GM23338 (cell line): ENCODE results near the gene RUNX1. TPM values are rescaled to one million over a fixed set of nuclear protein-coding genes. Genes with fewer than 3 reads are reported as not detected.

Experiments
- ATAC-seq: fragments of 200-7000 bp; cut with Tn5 transposase; 3 replicates; pipeline ENCODE4 v1.9.1; 2020
- DNase-seq: peaks from one replicate; pipeline ENCODE4 v3.0.0-alpha.2; 2015; ENCODE audit warnings: low spot score
- H2AFZ ChIP-seq: fragments of 200-600 bp; sonication (generic); 2 replicates; pipeline ENCODE4 v1.8.0; 2016; ENCODE audit warnings: antibody characterized with exemption, mild to moderate bottlenecking, moderate library complexity
- H3F3A ChIP-seq: fragments of 200-600 bp; sonication (generic); replicated peaks from 2 replicates; pipeline ENCODE4 v1.8.0; 2017; ENCODE audit warnings: antibody characterized with exemption, mixed run types, low read depth
- H3K27ac ChIP-seq: fragments of 200-600 bp; sonication (generic); 2 replicates; pipeline ENCODE4 v1.6.1; 2016; ENCODE audit warnings: low read depth
- H3K27me3 ChIP-seq: fragments of 200-600 bp; sonication (generic); 2 replicates; pipeline ENCODE4 v1.8.0; 2016; ENCODE audit warnings: mild to moderate bottlenecking, mixed run types, moderate library complexity; ENCODE audit not compliant: insufficient read depth
- H3K36me3 ChIP-seq: fragments of 200-600 bp; sonication (generic); 2 replicates; pipeline ENCODE4 v1.8.0; 2016; ENCODE audit warnings: mild to moderate bottlenecking; ENCODE audit not compliant: insufficient read depth
- H3K4me1 ChIP-seq: fragments of 200-600 bp; sonication (generic); 2 replicates; pipeline ENCODE4 v1.8.0; 2016; ENCODE audit warnings: mild to moderate bottlenecking, moderate library complexity; ENCODE audit not compliant: insufficient read depth
- H3K4me2 ChIP-seq: fragments of 200-600 bp; sonication (generic); 2 replicates; pipeline ENCODE4 v1.7.1; 2017; ENCODE audit warnings: mixed run types
- H3K4me3 ChIP-seq: fragments of 200-600 bp; sonication (generic); 2 replicates; pipeline ENCODE4 v1.6.1; 2016; ENCODE audit warnings: mixed run types
- H3K79me2 ChIP-seq: fragments of 200-600 bp; sonication (generic); replicated peaks from 2 replicates; pipeline ENCODE4 v1.8.0; 2017; ENCODE audit warnings: mild to moderate bottlenecking; ENCODE audit not compliant: insufficient read depth
- H3K9me2 ChIP-seq: fragments of 200-600 bp; sonication (generic); 2 replicates; pipeline ENCODE4 v1.8.0; 2017; ENCODE audit not compliant: insufficient read depth
- H4K20me1 ChIP-seq: fragments of 200-600 bp; sonication (generic); replicated peaks from 2 replicates; pipeline ENCODE4 v1.8.0; 2017; ENCODE audit warnings: mild to moderate bottlenecking; ENCODE audit not compliant: insufficient read depth
- H3K27ac Mint-ChIP-seq: 2 replicates; pipeline ENCODE4 v1.8.0; 2020; ENCODE audit warnings: inconsistent platforms, mild to moderate bottlenecking, moderate library complexity, mixed read lengths
- H3K27me3 Mint-ChIP-seq: 3 replicates; pipeline ENCODE4 v1.8.0; 2022; ENCODE audit warnings: low read depth, mild to moderate bottlenecking, moderate library complexity, mixed read lengths, inconsistent platforms; ENCODE audit not compliant: insufficient read depth, poor library complexity
- H3K36me3 Mint-ChIP-seq: 3 replicates; pipeline ENCODE4 v1.8.0; 2021; ENCODE audit warnings: low read depth, mild to moderate bottlenecking, inconsistent platforms, moderate library complexity, mixed read lengths
- H3K4me1 Mint-ChIP-seq: 3 replicates; pipeline ENCODE4 v1.8.0; 2020; ENCODE audit warnings: mild to moderate bottlenecking, inconsistent platforms, mixed read lengths
- H3K4me3 Mint-ChIP-seq: 3 replicates; pipeline ENCODE4 v1.8.0; 2021; ENCODE audit warnings: moderate library complexity, mild to moderate bottlenecking, inconsistent platforms, mixed read lengths
- H3K9me3 Mint-ChIP-seq: 3 replicates; pipeline ENCODE4 v1.8.0; 2020; ENCODE audit warnings: moderate library complexity, mild to moderate bottlenecking, inconsistent platforms, mixed read lengths
- CREB1 ChIP-seq: fragments of 250-450 bp; sonication (Bioruptor Pico); IDR thresholded peaks from 2 replicates; pipeline ENCODE4 v1.5.0; 2020; ENCODE audit warnings: low read depth, mild to moderate bottlenecking, moderate library complexity
- EZH2 ChIP-seq: fragments of 200-600 bp; sonication (generic); IDR thresholded peaks from one replicate; pipeline ENCODE4 v1.8.0; 2017; ENCODE audit warnings: antibody characterized with exemption, mild to moderate bottlenecking, low read depth; ENCODE audit not compliant: unreplicated experiment
- EZH2phosphoT487 ChIP-seq: fragments of 200-600 bp; sonication (generic); IDR thresholded peaks from one replicate; pipeline ENCODE4 v1.8.1; 2018; ENCODE audit warnings: antibody characterized with exemption; ENCODE audit not compliant: unreplicated experiment
- JUNB ChIP-seq: IDR thresholded peaks from one replicate; pipeline ENCODE4 v1.6.1; 2016; ENCODE audit warnings: antibody characterized with exemption; ENCODE audit not compliant: unreplicated experiment
- NANOG ChIP-seq: IDR thresholded peaks from 2 replicates; pipeline ENCODE4 v1.6.1; 2016; ENCODE audit warnings: antibody characterized with exemption, borderline replicate concordance
- POLR2AphosphoS5 ChIP-seq: IDR thresholded peaks from 2 replicates; pipeline ENCODE4 v1.6.1; 2016; ENCODE audit warnings: antibody characterized with exemption, low read depth
- STAT1 ChIP-seq: IDR thresholded peaks from one replicate; pipeline ENCODE4 v1.6.1; 2016; ENCODE audit warnings: antibody characterized with exemption; ENCODE audit not compliant: unreplicated experiment
- ZNF114 ChIP-seq: fragments of 250-450 bp; sonication (Bioruptor Pico); IDR thresholded peaks from 2 replicates; pipeline ENCODE4 v1.5.0; 2020; ENCODE audit warnings: mild to moderate bottlenecking, moderate library complexity
- ZNF331 ChIP-seq: fragments of 250-450 bp; sonication (Bioruptor Pico); IDR thresholded peaks from 2 replicates; pipeline ENCODE4 v1.5.0; 2020; ENCODE audit warnings: low read depth, mild to moderate bottlenecking, moderate library complexity
- polyA plus RNA-seq: library from polyadenylated mRNA; unstranded; fragments of >200 nt; fragmentation: Nextera tagmentation; extraction: Ambion mirVana; gene quantifications from 2 replicates; pipeline ENCODE4 v1.2.1, GENCODE V29; 2016
- total RNA-seq: library from RNA; depleted of rRNA; stranded (reverse); fragments of >200 nt; shearing (Covaris generic); gene quantifications from 2 replicates; pipeline ENCODE4 v1.2.3, GENCODE V29; 2014
- TF ChIP-seq, protein P1 (sequence below): IDR thresholded peaks from 2 replicates; pipeline ENCODE4 v1.6.1; 2016; ENCODE audit warnings: antibody characterized with exemption
- TF ChIP-seq, protein P2 (sequence below): fragments of 250-450 bp; sonication (Bioruptor Pico); IDR thresholded peaks from 2 replicates; pipeline ENCODE4 v1.5.0; 2020; ENCODE audit warnings: mild to moderate bottlenecking, moderate library complexity
- TF ChIP-seq, protein P3 (sequence below): IDR thresholded peaks from one replicate; pipeline ENCODE4 v1.6.1; 2018; ENCODE audit warnings: antibody characterized with exemption; ENCODE audit not compliant: unreplicated experiment
- TF ChIP-seq, protein P4 (sequence below), 2 experiments: fragments of 200-600 bp in 1 of 2; sonication (generic) in 1 of 2; conservative IDR thresholded peaks; 2 replicates each; pipeline versions ENCODE4 v1.5.1 to v1.6.1; 2016 to 2017; ENCODE audit warnings: antibody characterized with exemption in 2 of 2, low read depth in 2 of 2, mild to moderate bottlenecking in 2 of 2, moderate library complexity in 1 of 2

The RUNX1 gene
- total and polyA plus RNA-seq, 2 experiments from 2014 or later: 0.29 to 1.1 TPM

DNA sequence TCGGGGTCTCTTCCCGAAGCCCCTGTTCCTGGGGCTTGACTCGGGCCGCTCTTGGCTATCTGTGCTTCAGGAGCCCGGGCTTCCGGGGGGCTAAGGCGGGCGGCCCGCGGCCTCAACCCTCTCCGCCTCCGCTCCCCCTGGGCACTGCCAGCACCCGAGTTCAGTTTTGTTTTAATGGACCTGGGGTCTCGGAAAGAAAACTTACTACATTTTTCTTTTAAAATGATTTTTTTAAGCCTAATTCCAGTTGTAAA is 158.7 kb downstream of the RUNX1 start:
- Histone ChIP-seq H3F3A (peaks cover 13% of the 10 kb centered on the region), H3K4me2 (peak overlapping the region; percentile 80), H2AFZ (peak overlapping the region; percentile 98), H3K27ac (no peak overlapping the region), H3K4me1 (peaks cover 23% of the 10 kb centered on the region), H3K4me3 (peak overlapping the region; percentile 67), H3K79me2 (no peaks in the 10 kb centered on the region), H3K9me2 (no peaks in the 10 kb centered on the region), H3K27me3 (peaks cover 89% of the 10 kb centered on the region), H3K36me3 (no peaks in the 10 kb centered on the region), H4K20me1 (peaks cover under 1% of the 10 kb centered on the region; the same call in 1 of the 2 replicates)
- Mint-ChIP-seq H3K27me3 (peaks cover 58% of the 10 kb centered on the region), H3K36me3 (no peaks in the 10 kb centered on the region; the same call in 2 of the 3 replicates), H3K27ac (no peak overlapping the region), H3K4me3 (peak overlapping the region; percentile 71), H3K4me1 (peaks cover 26% of the 10 kb centered on the region), H3K9me3 (peaks cover 3% of the 10 kb centered on the region; the same call in 1 of the 3 replicates)
- no peak for TF ChIP-seq EZH2phosphoT487
- TF ChIP-seq NANOG: no peak
- TF ChIP-seq, protein P1, sequence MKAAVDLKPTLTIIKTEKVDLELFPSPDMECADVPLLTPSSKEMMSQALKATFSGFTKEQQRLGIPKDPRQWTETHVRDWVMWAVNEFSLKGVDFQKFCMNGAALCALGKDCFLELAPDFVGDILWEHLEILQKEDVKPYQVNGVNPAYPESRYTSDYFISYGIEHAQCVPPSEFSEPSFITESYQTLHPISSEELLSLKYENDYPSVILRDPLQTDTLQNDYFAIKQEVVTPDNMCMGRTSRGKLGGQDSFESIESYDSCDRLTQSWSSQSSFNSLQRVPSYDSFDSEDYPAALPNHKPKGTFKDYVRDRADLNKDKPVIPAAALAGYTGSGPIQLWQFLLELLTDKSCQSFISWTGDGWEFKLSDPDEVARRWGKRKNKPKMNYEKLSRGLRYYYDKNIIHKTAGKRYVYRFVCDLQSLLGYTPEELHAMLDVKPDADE: no peak
- TF ChIP-seq, protein P2, sequence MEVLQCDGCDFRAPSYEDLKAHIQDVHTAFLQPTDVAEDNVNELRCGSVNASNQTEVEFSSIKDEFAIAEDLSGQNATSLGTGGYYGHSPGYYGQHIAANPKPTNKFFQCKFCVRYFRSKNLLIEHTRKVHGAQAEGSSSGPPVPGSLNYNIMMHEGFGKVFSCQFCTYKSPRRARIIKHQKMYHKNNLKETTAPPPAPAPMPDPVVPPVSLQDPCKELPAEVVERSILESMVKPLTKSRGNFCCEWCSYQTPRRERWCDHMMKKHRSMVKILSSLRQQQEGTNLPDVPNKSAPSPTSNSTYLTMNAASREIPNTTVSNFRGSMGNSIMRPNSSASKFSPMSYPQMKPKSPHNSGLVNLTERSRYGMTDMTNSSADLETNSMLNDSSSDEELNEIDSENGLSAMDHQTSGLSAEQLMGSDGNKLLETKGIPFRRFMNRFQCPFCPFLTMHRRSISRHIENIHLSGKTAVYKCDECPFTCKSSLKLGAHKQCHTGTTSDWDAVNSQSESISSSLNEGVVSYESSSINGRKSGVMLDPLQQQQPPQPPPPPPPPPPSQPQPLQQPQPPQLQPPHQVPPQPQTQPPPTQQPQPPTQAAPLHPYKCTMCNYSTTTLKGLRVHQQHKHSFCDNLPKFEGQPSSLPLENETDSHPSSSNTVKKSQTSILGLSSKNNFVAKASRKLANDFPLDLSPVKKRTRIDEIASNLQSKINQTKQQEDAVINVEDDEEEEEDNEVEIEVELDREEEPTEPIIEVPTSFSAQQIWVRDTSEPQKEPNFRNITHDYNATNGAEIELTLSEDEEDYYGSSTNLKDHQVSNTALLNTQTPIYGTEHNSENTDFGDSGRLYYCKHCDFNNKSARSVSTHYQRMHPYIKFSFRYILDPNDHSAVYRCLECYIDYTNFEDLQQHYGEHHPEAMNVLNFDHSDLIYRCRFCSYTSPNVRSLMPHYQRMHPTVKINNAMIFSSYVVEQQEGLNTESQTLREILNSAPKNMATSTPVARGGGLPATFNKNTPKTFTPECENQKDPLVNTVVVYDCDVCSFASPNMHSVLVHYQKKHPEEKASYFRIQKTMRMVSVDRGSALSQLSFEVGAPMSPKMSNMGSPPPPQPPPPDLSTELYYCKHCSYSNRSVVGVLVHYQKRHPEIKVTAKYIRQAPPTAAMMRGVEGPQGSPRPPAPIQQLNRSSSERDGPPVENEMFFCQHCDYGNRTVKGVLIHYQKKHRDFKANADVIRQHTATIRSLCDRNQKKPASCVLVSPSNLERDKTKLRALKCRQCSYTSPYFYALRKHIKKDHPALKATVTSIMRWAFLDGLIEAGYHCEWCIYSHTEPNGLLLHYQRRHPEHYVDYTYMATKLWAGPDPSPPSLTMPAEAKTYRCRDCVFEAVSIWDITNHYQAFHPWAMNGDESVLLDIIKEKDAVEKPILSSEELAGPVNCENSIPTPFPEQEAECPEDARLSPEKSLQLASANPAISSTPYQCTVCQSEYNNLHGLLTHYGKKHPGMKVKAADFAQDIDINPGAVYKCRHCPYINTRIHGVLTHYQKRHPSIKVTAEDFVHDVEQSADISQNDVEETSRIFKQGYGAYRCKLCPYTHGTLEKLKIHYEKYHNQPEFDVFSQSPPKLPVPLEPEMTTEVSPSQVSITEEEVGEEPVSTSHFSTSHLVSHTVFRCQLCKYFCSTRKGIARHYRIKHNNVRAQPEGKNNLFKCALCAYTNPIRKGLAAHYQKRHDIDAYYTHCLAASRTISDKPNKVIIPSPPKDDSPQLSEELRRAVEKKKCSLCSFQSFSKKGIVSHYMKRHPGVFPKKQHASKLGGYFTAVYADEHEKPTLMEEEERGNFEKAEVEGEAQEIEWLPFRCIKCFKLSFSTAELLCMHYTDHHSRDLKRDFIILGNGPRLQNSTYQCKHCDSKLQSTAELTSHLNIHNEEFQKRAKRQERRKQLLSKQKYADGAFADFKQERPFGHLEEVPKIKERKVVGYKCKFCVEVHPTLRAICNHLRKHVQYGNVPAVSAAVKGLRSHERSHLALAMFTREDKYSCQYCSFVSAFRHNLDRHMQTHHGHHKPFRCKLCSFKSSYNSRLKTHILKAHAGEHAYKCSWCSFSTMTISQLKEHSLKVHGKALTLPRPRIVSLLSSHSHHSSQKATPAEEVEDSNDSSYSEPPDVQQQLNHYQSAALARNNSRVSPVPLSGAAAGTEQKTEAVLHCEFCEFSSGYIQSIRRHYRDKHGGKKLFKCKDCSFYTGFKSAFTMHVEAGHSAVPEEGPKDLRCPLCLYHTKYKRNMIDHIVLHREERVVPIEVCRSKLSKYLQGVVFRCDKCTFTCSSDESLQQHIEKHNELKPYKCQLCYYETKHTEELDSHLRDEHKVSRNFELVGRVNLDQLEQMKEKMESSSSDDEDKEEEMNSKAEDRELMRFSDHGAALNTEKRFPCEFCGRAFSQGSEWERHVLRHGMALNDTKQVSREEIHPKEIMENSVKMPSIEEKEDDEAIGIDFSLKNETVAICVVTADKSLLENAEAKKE (CRISPR knock-in tag): no peak
- TF ChIP-seq, protein P3, sequence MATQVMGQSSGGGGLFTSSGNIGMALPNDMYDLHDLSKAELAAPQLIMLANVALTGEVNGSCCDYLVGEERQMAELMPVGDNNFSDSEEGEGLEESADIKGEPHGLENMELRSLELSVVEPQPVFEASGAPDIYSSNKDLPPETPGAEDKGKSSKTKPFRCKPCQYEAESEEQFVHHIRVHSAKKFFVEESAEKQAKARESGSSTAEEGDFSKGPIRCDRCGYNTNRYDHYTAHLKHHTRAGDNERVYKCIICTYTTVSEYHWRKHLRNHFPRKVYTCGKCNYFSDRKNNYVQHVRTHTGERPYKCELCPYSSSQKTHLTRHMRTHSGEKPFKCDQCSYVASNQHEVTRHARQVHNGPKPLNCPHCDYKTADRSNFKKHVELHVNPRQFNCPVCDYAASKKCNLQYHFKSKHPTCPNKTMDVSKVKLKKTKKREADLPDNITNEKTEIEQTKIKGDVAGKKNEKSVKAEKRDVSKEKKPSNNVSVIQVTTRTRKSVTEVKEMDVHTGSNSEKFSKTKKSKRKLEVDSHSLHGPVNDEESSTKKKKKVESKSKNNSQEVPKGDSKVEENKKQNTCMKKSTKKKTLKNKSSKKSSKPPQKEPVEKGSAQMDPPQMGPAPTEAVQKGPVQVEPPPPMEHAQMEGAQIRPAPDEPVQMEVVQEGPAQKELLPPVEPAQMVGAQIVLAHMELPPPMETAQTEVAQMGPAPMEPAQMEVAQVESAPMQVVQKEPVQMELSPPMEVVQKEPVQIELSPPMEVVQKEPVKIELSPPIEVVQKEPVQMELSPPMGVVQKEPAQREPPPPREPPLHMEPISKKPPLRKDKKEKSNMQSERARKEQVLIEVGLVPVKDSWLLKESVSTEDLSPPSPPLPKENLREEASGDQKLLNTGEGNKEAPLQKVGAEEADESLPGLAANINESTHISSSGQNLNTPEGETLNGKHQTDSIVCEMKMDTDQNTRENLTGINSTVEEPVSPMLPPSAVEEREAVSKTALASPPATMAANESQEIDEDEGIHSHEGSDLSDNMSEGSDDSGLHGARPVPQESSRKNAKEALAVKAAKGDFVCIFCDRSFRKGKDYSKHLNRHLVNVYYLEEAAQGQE: no peak
- no peak for TF ChIP-seq ZNF331 (CRISPR knock-in tag)
- TF ChIP-seq POLR2AphosphoS5: no peak
- TF ChIP-seq JUNB: no peak
- no peak for TF ChIP-seq EZH2
- TF ChIP-seq, protein P4, sequence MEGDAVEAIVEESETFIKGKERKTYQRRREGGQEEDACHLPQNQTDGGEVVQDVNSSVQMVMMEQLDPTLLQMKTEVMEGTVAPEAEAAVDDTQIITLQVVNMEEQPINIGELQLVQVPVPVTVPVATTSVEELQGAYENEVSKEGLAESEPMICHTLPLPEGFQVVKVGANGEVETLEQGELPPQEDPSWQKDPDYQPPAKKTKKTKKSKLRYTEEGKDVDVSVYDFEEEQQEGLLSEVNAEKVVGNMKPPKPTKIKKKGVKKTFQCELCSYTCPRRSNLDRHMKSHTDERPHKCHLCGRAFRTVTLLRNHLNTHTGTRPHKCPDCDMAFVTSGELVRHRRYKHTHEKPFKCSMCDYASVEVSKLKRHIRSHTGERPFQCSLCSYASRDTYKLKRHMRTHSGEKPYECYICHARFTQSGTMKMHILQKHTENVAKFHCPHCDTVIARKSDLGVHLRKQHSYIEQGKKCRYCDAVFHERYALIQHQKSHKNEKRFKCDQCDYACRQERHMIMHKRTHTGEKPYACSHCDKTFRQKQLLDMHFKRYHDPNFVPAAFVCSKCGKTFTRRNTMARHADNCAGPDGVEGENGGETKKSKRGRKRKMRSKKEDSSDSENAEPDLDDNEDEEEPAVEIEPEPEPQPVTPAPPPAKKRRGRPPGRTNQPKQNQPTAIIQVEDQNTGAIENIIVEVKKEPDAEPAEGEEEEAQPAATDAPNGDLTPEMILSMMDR (conservative IDR thresholded peaks at IDR 0.05; ENCODE audit: low read depth in 2 of 2): no peak
- TF ChIP-seq ZNF114 (CRISPR knock-in tag): no peak
- no peak for TF ChIP-seq CREB1 (CRISPR knock-in tag)
- TF ChIP-seq STAT1: no peak
- ATAC-seq: no peak
- DNase-seq: no peak
